Gastrocnemius medialis (tissue), 4 donors: ENCODE data around the gene NHEJ1.
"Not testable (repeated sequence)": the region's sequence is repeated elsewhere in the genome, so short reads cannot be mapped to it uniquely, and the experiment has no call there.

Experiments used
- POLR2A ChIP-seq, 2 donors: fragments of 450-650 bp; IDR thresholded peaks; one replicate each; pipeline ENCODE4 v1.6.1; 2017; ENCODE audit warnings: antibody characterized with exemption in 2 of 2, mild to moderate bottlenecking in 2 of 2, moderate library complexity in 2 of 2
- TF ChIP-seq, protein P1 (sequence below), 5 experiments: fragments of 450-650 bp in 3 of 5; fragments of 200-600 bp in 2 of 5; sonication (generic) in 2 of 5; IDR thresholded peaks in 4 of 5; conservative IDR thresholded peaks in 1 of 5; 1 replicate in 4 of 5; 2 replicates in 1 of 5; pipeline ENCODE4 v1.5.1; 2016 to 2019; ENCODE audit warnings: antibody characterized with exemption in 5 of 5, mild to moderate bottlenecking in 3 of 5, moderate library complexity in 3 of 5

DNA sequence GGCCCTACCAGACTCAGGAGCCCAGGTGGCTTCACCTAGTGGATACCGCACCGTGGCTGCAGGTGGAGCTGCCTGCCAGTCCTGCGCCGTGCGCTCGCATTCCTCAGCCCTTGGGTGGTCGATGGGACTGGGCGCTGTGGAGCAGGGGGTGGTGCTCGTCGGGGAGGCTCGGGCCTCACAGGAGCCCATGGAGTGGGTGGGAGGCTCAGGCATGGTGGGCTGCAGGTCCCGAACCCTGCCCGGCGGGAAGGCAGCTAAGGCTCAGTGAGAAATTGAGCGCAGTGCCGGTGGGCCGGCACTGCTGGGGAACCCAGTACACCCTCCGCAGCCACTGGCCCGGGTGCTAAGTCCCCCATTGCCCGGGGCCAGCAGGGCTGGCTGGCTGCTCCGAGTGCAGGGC, 40.7 kb upstream of the NHEJ1 start:
- TF ChIP-seq, protein P1, sequence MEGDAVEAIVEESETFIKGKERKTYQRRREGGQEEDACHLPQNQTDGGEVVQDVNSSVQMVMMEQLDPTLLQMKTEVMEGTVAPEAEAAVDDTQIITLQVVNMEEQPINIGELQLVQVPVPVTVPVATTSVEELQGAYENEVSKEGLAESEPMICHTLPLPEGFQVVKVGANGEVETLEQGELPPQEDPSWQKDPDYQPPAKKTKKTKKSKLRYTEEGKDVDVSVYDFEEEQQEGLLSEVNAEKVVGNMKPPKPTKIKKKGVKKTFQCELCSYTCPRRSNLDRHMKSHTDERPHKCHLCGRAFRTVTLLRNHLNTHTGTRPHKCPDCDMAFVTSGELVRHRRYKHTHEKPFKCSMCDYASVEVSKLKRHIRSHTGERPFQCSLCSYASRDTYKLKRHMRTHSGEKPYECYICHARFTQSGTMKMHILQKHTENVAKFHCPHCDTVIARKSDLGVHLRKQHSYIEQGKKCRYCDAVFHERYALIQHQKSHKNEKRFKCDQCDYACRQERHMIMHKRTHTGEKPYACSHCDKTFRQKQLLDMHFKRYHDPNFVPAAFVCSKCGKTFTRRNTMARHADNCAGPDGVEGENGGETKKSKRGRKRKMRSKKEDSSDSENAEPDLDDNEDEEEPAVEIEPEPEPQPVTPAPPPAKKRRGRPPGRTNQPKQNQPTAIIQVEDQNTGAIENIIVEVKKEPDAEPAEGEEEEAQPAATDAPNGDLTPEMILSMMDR (IDR thresholded peaks at IDR 0.05 in 4 of 5, conservative IDR thresholded peaks at IDR 0.05 in 1 of 5) = not testable (repeated sequence)
- not testable (repeated sequence) for TF ChIP-seq POLR2A (IDR thresholded peaks at IDR 0.05)
